NB4 (cell line): Measurements from ENCODE around the gene ZCCHC7.

ENCODE experiments used
- MYC ChIP-seq: IDR thresholded peaks from 2 replicates; pipeline ENCODE4 v1.6.1; 2011; ENCODE audit warnings: low read depth, low read length
- POLR2A ChIP-seq: IDR thresholded peaks from 2 replicates; pipeline ENCODE4 v1.6.1; 2011; ENCODE audit warnings: mild to moderate bottlenecking; ENCODE audit not compliant: insufficient read length; ENCODE audit errors: extremely low read depth
- TF ChIP-seq, protein P1 (sequence below): IDR thresholded peaks from one replicate; pipeline ENCODE4 v1.5.1; 2012; ENCODE audit warnings: low read depth, low read length

DNA sequence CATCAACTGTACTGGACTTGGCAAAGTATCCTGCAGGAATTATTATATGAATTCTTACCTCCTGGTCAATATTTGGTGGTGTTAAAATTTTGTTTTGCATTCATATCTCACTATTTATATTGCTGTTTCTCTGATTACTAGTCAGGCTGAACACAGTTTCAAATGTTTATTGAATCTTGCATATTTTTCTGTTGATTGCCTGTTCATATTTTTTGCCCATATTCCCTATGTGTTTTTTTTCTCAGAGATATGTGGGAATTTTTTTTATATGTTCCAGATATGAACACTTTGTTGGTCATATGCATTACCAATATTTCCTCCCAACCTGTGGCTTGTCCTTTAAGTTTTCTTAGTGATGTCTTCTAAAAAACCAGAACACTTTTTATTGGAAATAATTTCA is 153.2 kb downstream of the ZCCHC7 start:
- TF ChIP-seq, protein P1, sequence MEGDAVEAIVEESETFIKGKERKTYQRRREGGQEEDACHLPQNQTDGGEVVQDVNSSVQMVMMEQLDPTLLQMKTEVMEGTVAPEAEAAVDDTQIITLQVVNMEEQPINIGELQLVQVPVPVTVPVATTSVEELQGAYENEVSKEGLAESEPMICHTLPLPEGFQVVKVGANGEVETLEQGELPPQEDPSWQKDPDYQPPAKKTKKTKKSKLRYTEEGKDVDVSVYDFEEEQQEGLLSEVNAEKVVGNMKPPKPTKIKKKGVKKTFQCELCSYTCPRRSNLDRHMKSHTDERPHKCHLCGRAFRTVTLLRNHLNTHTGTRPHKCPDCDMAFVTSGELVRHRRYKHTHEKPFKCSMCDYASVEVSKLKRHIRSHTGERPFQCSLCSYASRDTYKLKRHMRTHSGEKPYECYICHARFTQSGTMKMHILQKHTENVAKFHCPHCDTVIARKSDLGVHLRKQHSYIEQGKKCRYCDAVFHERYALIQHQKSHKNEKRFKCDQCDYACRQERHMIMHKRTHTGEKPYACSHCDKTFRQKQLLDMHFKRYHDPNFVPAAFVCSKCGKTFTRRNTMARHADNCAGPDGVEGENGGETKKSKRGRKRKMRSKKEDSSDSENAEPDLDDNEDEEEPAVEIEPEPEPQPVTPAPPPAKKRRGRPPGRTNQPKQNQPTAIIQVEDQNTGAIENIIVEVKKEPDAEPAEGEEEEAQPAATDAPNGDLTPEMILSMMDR, result no peak
- TF ChIP-seq MYC, result no peak
- no peak for TF ChIP-seq POLR2A
